GM19397 (cell line): Measurements from ENCODE around the gene MYO1D.

ENCODE experiments used
- ATAC-seq: cut with Tn5 transposase; IDR thresholded peaks from one replicate; pipeline ENCODE4 v1.9.1; 2021; ENCODE audit warnings: mild to moderate bottlenecking, moderate library complexity; ENCODE audit not compliant: unreplicated experiment

The MYO1D gene

DNA sequence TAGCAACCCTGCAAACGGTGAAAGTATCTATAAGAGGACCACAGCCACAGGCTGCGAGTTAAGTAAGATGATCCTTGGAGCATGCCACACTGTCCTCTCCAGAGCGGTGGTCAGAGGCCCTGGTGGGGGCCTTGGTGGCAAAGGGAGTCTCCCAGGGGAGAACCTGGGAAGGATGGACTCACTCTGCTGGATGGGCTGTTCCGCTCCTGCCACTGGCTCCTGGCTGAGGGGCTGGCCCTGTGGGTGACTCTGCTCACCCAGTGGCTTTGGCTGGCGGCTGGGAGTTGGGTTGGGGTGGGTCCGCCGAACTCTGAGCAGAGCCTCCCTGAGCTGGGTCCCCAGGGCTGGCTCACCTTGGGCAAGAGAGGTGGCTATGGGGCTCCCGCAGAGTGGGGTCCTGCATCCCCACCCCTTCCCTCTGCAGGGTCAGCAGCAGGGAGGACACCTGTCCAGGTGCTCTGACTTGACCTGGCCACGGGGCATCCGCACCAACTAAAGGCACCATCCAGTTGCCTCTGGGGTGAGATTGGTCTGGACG, 382.9 kb downstream of the MYO1D start:
- ATAC-seq: no peak

DNA sequence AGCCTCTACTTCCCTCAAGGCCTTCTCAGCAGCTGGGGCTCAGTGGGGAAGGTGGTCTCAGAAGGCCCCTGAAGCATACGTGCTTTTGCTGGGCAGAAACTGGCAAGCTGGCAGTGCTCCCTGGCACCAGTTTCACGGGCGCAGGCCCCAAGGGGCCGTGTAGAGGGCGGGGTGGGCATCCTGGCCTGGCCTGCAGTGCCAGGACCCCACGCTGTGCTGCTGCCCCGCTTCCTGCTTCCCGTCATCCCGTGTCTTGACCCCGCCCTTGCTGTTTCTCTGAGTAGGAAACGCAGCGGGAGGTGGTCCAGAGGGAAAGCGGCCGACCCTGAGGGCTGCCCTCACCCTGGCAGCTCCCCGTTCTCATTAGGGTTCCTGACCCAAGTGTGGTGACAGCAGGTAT, 383.4 kb downstream of the MYO1D start:
- ATAC-seq: no peak

DNA sequence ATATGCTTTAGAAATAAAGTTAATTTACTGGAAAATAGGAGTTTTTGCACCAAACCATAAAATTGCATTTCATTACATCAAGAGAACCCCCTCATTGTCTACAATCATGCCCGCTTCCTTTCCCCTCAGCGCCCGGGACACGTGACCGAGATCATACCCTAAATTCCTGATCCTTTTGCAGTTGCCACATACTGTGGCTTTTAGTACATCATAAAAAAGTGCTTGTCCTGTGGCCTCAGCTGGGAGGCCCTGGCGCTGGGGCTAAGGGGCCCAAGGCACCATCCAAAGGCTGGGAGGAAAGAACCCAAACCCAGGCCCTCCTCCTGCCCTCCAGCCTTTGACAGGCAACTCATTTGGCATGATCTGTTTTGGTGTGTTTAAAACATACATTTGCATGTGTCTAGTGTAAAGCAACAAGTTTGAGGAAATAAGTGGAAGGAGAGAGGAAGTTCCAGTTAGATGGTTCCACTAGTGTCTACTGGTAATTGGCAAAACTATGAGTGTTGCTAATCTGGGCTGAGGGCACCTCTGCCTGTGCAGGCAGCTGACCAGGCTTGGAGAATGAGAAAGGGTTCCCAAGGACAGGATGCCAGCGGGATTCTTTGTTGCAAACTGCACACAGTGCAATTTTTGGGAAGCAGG, 384.2 kb downstream of the MYO1D start:
- no peak for ATAC-seq

DNA sequence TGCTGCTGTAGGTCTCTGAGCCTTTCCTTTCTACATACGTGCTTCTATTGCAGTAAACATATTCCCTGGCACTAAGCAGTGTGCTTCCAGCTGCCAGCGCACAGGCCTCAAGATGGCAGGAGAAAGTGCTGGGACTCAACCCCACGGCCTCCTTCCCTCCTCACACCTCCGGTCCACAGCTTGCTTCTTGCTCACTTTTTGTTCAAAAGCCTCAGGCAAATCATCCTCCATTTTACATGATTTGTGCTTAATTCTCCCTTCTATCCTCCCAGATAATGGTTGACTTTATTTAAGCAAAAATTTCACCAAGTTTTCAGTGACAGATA, 384.7 kb downstream of the MYO1D start:
- ATAC-seq: no peak

DNA sequence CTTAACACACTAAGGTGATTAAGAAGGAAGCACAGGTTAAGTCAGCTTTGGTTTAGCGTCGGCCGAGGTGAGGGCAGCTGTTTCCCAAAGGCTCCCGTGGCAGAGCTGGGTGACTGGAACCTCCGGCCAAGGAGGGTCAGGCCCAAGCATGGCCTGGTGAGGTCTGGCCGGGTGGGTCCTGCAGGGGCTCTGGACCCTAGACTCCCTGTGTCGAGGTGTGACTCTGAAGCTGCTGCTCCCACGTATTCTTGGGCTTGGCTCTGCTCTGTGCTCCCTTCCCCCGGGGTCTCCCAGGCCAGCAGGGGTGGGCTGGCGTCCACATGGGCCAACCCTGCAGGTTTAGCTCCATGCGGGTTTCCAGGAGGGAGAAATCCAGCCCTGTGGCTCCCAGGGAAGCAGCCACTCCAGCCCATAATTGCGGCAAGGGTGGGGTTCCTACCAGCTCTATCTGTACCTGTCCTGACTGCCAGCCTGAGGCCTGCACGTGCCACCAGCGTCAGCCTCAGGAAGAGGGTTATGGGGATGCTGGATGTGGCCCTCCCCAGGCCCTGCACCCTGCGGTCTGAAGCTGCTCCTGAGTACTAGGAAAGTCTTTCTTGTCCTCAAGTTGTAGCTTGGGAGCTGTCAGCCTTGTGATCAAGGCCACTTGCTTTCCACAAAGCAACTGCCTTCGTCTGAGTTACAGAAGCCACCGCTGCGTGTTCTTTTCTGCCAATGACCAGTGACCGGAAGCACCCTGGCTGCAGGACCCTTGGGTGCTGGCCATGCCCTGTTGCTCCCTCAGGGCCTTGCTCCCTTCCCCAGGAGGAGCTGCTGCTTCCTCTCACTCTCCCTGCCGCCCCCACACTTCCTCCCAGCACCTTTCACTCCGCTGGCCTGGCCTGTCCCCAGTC, 385.3 kb downstream of the MYO1D start:
- ATAC-seq: no peak

DNA sequence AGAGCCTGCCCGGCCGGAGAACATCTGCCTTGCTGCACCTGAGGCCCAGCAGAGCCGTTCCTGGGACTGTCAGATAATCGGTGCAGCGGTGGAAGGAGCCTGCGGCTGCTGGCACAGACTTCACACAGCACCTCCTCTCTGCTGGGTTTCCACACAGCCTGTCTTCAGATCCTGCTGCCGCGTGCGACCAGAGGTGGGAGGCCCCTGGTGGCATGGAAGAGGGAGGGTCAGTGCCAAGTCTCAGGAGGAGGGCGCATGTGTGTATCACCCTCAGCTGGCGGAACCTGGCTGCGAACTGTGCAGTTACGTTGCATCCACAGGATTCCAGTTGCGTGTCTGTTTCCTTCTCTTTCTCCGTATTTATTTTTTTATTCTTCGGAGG, 386.8 kb downstream of the MYO1D start:
- no peak for ATAC-seq

DNA sequence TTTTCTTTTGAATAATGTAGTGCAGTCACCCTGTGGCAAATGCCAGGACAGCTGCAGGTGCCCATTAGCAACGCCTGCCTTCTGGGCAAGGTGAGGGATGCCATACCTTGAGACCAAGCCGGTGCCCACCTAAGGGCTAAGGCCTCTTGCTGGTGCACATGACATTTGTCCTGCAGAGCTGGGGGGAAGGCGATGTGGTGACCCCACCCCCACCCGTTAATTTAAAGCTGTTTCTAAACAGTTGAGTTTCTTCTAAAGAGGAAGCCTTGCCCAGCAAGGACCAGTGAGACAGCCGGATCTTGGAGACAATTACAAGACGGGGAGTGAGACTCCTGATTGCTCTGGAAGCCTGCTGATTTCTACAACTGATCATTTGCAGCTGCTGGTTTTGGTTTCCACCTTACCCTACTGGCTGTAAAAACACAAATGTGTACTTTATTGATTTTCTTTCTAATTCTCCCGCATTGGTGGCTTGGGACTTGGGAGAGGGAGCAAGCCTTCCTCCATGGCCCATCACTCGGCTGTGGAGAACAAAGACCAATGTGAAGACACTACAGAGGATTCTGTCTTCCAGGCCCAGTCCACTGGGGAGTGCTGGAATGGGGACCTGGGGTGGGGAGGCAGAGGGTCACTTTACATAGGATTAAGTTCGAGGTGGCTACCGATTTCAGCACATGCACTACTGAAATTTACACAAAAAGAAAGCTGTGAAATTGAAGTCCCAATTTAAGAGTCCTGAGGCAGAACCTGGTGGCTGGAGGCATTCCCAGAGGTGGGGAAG, 387.4 kb downstream of the MYO1D start:
- no peak for ATAC-seq

DNA sequence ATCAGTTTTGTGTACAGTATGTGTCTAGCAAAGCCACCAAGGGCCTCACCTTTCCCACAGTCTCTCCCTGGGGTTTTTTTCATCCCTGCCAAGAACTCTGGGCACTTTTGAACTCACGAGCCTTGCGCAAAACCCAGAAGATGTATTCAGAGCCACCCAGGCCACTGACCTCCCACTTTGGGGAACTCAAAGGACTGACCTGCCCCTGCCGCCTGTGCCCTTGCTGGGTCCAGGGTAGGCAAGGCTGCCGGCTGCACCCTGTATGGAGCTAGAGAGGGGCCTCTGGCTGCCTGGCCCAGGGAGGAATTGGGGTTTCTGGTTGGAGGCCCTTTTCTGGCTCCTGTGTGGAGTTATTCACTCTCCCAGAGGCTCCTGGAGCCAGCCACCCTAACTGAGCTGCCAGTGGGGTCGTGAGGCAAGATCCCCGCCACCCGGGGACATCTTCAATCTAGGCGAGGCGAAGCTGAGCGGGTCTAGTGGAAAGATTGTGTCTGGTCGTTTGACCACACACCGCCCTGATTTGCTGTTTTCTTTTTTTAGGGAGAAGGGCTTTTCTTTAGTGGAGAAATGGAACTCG, 388.2 kb downstream of the MYO1D start:
- no peak for ATAC-seq

DNA sequence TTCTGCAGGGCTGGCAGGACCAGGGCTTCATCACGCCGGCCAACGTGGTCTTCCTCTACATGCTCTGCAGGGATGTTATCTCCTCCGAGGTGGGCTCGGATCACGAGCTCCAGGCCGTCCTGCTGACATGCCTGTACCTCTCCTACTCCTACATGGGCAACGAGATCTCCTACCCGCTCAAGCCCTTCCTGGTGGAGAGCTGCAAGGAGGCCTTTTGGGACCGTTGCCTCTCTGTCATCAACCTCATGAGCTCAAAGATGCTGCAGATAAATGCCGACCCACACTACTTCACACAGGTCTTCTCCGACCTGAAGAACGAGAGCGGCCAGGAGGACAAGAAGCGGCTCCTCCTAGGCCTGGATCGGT, 388.8 kb downstream of the MYO1D start:
- ATAC-seq: no peak

DNA sequence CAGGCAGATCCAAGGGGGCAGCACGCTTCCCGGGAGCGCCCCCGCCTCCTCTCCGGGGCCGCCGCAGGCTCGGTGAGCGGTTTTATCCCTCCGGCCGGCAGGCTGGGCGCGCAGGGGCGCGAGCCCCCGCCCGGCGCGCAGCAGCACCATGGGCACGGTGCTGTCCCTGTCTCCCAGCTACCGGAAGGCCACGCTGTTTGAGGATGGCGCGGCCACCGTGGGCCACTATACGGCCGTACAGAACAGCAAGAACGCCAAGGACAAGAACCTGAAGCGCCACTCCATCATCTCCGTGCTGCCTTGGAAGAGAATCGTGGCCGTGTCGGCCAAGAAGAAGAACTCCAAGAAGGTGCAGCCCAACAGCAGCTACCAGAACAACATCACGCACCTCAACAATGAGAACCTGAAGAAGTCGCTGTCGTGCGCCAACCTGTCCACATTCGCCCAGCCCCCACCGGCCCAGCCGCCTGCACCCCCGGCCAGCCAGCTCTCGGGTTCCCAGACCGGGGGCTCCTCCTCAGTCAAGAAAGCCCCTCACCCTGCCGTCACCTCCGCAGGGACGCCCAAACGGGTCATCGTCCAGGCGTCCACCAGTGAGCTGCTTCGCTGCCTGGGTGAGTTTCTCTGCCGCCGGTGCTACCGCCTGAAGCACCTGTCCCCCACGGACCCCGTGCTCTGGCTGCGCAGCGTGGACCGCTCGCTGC, 389.3 kb downstream of the MYO1D start:
- peak; percentile 18 for ATAC-seq

DNA sequence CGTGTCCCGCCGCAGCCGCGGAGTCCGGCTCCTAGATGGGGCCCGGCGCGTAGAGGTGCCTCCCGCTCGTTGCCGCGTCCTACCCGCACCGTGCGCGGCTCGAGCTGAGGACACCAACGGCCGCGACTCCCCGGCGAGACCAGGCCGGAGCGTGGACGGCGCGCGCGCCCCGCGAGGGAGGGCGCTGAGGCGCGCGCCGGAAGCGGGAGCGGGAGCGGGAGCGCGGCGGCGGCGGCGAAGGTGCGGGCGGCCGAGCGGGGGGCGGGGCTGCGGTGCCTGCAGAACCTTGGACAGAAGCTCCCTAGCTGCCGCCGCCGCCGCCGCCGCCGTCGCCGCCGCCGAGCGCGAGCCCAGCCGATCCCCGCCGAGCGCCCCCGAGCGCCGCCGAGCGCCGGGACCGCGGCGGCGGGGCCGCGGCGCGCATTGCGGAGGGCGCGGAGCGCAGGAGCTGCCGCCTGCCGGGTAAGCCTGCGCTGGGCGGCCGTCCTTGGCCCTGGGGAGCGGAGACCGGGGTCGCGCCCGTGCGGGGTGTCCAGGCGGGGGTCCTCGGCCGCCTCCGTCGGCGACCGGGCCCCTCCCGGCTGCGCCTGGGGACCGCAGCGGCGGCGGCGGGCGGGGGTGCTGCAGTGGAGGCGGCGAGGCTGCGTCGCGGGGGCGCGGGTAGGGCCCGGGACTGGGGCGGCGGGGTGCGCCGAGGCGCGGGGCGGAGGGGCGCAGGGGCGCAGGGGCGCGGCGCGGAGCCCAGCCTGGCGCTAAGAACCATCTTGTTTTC, 390.0 kb downstream of the MYO1D start, which contains the start of gene CDK5R1:
Gene CDK5R1 (plus strand): TSS at position 293 of the 772 bp plus-strand sequence. CDS start 628 bp downstream, outside the sequence.
- peak; percentile 44 for ATAC-seq

DNA sequence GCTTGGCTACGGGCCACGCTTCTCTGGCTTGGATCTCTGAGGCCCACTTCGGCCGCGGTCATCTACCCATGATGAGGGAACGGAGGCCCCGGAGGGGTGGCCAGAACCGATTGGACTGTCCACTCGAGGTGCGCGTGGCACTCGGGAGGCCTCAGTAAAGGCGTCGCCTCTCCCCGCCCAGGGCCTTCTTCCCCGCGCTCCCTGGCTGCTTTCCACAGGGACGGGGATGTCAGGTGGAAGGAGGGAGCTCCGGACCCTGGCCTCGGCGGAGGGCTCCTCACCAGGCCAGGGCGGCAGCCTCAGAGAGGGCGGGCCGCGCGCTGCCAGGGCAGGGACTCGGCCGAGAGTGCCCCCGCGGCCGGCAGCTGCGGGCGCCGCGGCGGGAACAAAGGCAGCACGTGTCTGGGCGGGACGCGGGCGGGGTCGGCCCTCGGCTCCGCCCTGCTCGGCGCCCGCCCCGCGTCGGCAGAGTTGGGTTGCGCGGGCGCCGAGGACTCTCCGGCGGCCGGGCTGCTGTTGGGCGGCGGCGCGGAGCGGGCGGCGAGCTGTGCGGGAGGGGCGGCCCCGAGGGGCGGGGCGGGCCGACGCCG, 390.7 kb downstream of the MYO1D start:
- peak; percentile 50 for ATAC-seq

DNA sequence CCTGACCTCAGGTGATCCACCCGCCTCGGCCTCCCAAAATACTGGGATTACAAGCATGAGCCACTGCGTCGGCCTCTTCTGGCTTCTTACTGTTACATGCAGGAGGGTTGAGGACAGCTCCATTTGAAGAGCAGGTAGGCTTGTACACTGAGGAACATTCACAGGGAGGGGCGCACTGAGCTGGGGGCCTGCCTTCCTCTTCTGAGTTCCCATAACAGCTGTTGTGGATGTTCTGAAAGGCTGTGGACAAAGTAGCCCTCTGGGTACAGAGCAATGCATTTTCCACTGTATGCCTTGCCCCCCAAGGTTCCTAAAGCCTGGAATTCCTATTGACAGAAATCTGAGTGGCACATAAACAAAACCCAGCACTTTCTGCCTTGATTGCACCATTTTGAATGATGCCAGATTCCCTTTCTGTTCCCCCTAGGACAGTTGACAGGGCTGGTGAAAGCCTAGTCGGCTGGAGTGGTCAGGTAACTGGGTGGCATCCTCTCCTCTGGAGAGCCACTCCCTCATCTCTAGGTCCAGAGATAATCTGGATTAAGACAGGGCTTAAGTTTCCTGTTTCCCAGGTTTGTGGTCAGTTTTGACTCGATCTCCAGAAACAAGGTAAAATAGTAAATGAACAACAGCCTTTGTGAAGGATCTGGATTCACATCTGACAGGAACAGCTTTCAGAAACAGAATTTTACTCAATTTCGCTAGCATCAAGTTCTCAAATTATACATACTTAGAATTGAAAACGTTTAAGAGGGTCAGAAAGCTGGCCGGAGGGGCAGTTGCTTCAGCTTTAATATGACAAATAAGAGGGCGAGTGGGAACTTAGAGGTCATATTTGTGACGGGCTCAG, 391.4 kb downstream of the MYO1D start:
- no peak for ATAC-seq

DNA sequence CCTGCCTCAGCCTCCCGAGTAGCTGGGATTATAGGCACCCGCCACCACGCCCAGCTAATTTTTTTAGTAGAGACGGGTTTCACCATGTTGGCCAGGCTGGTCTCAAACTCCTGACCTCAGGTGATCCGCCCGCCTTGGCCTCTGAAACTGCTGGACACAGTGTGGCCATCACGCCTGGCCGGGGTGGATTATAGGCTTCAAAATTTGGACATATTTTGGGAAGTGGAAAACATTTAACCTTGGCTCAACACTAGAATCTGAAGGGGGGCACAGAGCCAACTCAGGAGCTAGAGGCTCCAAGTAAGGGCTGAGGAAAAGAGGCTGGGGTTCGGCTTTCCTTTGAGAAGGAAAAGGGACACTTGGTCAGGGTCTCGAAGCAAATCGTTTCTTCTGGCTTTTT, 392.3 kb downstream of the MYO1D start:
- no peak for ATAC-seq

DNA sequence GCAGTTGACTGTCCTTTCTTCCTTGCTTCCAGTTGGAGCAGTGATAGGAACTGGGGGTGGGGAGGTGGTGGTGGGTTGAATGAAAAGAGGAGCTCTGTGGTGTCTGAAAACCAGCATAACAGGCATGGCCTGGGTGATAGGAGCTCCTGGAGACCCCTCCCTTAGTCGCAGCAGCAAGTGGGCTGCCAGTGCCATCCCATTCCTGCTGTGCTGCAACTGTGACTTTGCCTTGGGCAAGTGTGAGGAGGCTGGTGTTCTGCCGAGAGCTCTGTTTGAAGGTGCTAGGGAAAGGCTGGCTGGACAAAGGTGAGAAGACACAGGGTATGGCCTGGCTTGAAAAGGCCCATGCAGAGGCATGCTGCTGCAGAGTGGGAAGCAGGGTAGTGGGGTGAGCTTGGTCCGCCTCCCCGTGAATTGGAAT, 392.9 kb downstream of the MYO1D start:
- ATAC-seq: no peak

DNA sequence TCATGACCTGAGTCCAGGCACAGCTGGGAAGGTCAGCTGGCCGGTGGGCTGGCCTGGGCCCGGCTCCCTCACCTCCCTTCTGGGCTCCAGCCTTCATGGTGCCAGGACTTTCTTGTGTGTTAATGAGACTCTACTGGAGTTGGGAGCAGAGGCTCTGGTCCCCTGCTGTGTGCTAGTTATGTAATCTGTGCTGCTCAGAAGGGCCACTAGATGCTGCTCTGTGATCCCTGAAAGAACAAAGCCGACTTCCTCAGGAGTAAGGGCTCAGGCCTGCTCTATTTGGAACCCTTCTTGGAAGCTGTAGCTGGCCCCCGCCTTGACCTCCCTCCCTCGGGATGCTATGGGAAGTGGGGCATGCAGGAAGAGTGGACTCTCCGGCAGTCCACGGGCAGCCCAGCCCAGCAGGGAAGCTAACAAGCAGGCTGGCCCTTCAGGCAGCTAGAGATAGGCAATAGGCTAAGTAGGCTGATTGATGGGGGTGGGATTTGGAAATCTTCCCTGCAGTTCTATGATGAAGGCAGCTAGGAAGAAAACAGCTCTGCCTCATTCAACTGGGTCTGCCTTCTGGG, 393.4 kb downstream of the MYO1D start:
- ATAC-seq: no peak

DNA sequence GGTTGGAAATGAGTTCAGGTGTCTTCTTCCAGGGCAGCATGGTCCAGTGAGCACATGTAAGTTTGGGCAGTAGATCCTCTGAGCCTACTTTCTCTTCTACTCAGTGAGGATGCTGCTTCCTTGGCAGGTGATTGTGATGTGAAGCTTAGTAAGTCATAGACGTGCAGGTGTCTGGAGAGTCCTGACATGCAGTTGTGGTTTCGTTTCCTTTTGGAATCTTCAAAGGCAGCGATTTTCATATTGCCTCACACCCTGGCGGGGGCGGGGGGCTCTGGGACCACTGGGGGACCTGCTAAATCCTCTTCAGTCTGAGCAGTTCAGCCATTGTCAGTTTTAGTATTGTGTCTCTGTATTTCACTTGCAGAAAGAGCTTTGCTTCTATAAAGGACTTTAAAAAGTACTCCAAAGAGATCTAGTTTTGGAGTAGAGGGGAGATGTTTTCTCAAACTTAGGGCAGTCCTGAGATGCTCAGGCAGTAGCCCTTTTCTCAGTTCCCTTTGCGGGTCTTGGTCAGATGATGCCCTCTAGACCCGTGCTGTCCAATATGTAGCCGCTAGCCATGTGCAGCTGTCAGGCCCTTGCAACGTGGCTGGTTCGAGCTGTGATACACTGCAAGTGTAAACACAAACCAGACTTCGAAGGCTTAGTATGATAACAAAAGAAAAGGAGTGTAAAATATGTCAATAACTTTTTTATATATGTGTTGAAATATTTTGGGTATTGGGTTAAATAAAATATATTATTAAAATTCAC, 394.2 kb downstream of the MYO1D start:
- ATAC-seq: no peak
